GM10266 (cell line): ENCODE results near the gene ALG5.

Experiments
- DNase-seq: peaks from one replicate; pipeline ENCODE4 v3.0.0; 2012; ENCODE audit errors: extremely low spot score
- CTCF ChIP-seq: IDR thresholded peaks from 2 replicates; pipeline ENCODE4 v1.5.1; 2012; ENCODE audit warnings: mild to moderate bottlenecking, low read depth; ENCODE audit not compliant: control insufficient read depth, insufficient read depth; ENCODE audit errors: missing control alignments

Gene ALG5

GRCh38 chr13:36907821-36908220 lies 91.3 kb downstream of the ALG5 start:
- no peak for DNase-seq
- no peak for TF ChIP-seq CTCF

GRCh38 chr13:36907266-36907665 lies 91.9 kb downstream of the ALG5 start:
- no peak for DNase-seq
- TF ChIP-seq CTCF = no peak

DNA sequence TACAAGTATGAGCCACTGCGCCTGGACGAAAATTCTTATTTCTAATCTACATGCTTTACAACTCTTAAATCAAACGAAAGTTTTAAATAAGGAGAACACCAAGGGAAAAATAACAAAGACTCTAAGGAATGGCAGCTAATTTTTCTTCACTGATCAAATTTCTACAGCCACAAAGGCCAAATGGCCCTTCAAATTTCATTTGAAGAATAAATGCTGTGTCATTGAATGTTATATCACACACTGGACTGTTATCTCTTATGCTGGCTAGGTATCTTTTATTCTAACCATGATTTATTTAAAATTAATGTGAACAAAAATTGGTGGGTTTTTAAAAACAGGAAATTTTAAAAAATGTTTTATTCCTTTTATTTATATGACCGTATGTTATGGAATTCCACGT lies 93.2 kb downstream of the ALG5 start:
- DNase-seq = no peak
- TF ChIP-seq CTCF = no peak

DNA sequence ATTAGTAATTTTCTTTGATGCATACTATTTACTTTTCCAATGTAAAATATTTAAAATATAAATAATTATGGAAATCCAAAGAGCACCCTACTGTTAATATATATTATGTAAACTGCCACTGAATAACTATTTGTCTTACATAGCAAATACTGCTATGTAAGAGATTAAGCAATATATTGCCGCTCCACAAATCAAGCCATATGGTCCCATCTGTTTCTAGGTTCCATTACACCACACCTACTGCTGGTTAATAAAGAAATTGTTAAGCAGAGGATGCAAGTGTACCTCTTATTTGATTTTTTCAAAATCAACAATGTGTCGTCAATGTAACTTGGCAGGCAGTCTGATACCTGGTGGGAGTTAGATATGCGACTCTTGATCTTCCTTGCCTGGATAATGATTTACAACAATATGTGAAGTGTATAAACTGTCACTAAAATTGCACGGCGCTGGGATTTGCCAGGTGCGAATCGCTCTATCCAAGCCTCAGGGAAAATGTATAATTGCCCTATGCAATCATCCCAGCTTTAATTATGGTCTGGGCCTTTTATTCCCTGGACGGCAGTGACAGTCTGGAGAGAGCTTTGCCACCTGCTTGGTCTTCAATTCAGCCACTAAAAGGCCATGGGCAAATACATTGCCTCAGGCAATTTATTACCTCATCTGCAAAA lies 95.1 kb downstream of the ALG5 start:
- DNase-seq = no peak
- no peak for TF ChIP-seq CTCF
